Dedifferentiated amniotic fluid mesenchymal stem cell (primary cell): ENCODE results near the gene SMC4.
"Not testable (repeated sequence)": the region's sequence is repeated elsewhere in the genome, so short reads cannot be mapped to it uniquely, and the experiment has no call there.

Experiments used
- DNase-seq: peaks from one replicate; pipeline ENCODE4 v3.0.0-alpha.2; 2016; ENCODE audit errors: extremely low spot score

SMC4 gene

GRCh38 chr3:160446522-160447056, 47.1 kb downstream of the SMC4 start:
- DNase-seq: no peak

GRCh38 chr3:160447544-160447943, 48.1 kb downstream of the SMC4 start:
- DNase-seq: no peak

GRCh38 chr3:160448845-160449635, 49.6 kb downstream of the SMC4 start:
- peak; percentile 21 for DNase-seq

GRCh38 chr3:160449636-160450598, 50.5 kb downstream of the SMC4 start, which contains the start of gene TRIM59:
Gene TRIM59, minus strand, starts transcription at chr3:160449786. Its CDS starts 10,603 bp downstream, at chr3:160439183.
- DNase-seq: peak; percentile 87

- DNase-seq: peak; percentile 82
These were observed 51.4 kb downstream of the SMC4 start for GRCh38 chr3:160450846-160451245.

GRCh38 chr3:160451602-160452001, 52.2 kb downstream of the SMC4 start:
- DNase-seq: no peak

GRCh38 chr3:160452251-160452650, 52.8 kb downstream of the SMC4 start:
- DNase-seq: not testable (repeated sequence)

GRCh38 chr3:160454995-160455394, 55.5 kb downstream of the SMC4 start:
- no peak for DNase-seq

- no peak for DNase-seq
These were observed 56.4 kb downstream of the SMC4 start for GRCh38 chr3:160455846-160456245.

GRCh38 chr3:160458151-160458550, 58.7 kb downstream of the SMC4 start:
- DNase-seq: no peak

- no peak for DNase-seq
These were observed 60.1 kb downstream of the SMC4 start for GRCh38 chr3:160459450-160459970.

GRCh38 chr3:160460033-160460432, 60.6 kb downstream of the SMC4 start:
- no peak for DNase-seq

- no peak for DNase-seq
These were observed 64.9 kb downstream of the SMC4 start for GRCh38 chr3:160464321-160464720.

GRCh38 chr3:160464971-160465370, 65.5 kb downstream of the SMC4 start:
- DNase-seq: no peak

- DNase-seq: no peak
These were observed 70.7 kb downstream of the SMC4 start for GRCh38 chr3:160470181-160470580.

- DNase-seq: no peak
These were observed 72.4 kb downstream of the SMC4 start for GRCh38 chr3:160471892-160472291.

- DNase-seq: no peak
These were observed 72.9 kb downstream of the SMC4 start for GRCh38 chr3:160472344-160472743.

- no peak for DNase-seq
These were observed 73.8 kb downstream of the SMC4 start for GRCh38 chr3:160473221-160473620.

- peak; percentile 80 for DNase-seq
These were observed 74.5 kb downstream of the SMC4 start for GRCh38 chr3:160473978-160474377.

- peak; percentile 19 for DNase-seq
These were observed 75.0 kb downstream of the SMC4 start for GRCh38 chr3:160474416-160474838.

- no peak for DNase-seq
These were observed 75.7 kb downstream of the SMC4 start for GRCh38 chr3:160475153-160475552.

- no peak for DNase-seq
These were observed 76.4 kb downstream of the SMC4 start for GRCh38 chr3:160475884-160476283.
